Skeletal muscle cell (primary cell): Measurements from ENCODE around the gene NOS3.

Experiments
- DNase-seq: peaks from one replicate; pipeline ENCODE4 v3.0.0-alpha.2; 2010; ENCODE audit warnings: low read depth
- H3K4me3 ChIP-seq: 2 replicates; pipeline ENCODE4 v1.5.1; 2011; ENCODE audit warnings: low read depth, mild to moderate bottlenecking, control low read depth, low read length, moderate library complexity

NOS3 gene

DNA sequence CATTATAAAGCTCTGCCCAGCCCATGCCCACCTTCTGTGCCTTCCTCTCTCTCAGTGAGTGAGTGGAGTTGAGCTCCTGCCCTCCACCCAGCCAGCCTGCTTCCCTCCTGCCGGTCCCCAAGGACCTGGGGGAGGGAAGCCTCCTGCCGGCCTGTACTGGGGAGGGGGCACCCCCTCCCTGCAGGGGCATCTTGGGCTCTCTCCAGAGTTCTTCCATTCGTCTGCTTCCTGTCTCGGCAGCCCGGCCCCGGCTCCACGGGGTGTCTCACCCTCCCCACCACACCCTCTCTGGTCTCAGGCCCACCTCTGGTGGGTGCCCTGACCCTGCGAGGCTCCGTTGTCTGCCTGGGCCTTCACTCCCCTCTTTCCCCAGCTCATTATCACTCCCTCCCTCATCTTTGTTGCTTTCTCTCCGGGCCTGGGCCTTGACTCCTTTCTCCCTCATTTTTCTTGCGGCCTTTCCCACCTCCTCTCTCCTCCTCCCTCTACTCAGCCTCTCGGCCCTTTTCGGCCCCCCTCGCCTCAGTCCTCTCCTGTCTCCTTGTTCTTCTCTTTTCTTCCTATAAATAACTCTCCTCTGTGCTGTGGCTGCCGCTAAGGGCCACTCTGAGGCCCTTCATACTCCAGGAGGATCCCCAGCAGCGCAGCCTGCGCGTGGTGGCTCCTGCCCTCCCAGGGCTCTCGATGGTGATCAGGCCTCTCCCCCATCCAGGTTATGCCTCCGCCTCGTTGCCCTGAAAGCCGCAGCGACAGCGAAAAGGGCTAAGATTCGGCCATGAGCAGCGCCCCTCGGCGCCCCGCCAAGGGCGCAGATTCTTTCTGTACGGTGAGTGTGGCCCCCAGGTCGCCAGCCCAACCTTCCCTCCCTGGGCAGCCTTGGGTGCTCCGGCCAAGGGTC lies 70.6 kb downstream of the NOS3 start:
- DNase-seq: no peak
- peak overlapping the region; percentile 84 for H3K4me3 ChIP-seq

DNA sequence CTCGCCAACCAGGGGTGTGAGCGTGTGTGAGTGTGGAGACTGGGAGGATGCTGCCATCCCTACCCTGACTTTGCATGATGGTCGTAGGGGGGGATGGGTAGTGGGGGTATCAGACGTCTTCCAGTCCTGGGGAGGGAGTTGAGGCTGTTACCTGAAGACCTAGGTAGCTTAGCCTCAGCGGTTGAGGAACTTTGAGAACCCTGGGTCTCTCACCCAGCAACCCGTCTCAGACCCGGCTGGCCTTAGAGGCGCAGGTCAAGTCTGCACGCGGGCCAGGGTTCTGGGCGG lies 71.2 kb downstream of the NOS3 start:
- H3K4me3 ChIP-seq: peak overlapping the region; percentile 84
- DNase-seq: no peak

DNA sequence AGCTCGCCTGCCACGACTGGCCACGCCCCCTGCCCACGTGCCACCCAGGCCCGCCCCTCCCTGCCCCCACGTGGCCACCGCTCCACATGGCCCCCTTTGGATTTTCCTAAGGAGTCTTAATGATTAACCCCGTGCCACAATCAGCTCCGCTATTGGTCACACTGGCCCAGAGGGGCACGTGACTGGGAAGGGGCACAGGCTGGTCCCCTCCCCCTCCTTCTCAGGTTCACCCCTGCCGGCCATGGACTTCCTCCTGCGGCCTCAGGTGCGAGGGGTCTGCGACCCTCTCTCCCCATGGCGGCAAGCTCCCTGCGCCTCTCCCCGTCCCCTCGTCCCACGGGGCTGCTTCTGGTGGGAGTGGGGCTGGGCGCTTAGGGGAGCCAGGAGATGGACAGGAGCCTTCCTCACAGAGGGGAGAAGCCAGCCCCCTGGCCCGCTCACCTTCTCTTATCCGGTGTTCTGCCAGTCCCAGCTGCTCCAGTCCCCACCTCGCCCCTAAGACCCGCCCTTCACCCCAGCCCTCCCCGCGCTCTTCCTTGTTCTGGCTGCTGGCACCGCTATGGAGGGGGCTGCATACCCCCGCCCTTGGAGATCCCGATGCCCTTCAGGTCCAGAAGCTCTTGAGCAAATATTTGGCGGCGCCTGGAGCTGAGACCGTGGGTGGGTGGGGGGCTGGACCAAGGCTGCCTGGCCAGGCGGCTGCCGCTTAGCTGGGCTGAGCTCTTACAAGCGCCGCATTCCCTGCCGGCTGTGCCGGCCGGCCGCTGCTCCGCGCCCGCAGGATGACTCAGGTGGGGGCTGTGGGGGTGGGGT lies 71.8 kb downstream of the NOS3 start:
- no peak for DNase-seq

DNA sequence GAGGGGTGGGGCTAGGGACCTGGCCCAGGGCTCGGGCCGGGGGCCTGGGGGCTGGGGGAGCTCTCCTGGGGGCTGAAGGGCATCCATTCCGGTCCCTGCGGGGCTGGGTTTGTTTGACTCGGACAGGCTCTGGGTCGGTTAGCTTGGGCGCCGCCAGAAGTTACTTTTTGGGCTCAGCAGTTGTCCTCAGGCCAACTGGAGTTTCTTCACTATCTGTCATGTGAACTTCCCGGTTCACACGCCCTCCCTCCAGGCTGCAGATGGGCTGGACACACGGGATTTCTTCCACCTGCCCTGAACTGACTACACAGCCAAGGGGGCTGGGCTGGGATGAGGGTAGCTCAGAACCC lies 72.4 kb downstream of the NOS3 start:
- no peak for DNase-seq
- no peak overlapping the region for H3K4me3 ChIP-seq

More for the DNA sequence above, 71.8 kb downstream of the NOS3 start:
- H3K4me3 ChIP-seq: peak overlapping the region; percentile 20
